Measurements from ENCODE around the gene TRIO.
A peak's percentile ranks its signal among the peaks of the same experiment; 100 is the strongest.

Gene TRIO

GRCh38 chr5:14280294-14280854, 137.2 kb downstream of the TRIO start (continued):
- TF ChIP-seq CSRNP3 (CRISPR knock-in tag; IDR thresholded peaks at IDR 0.05): no peak
- TF ChIP-seq POU6F1 (CRISPR knock-in tag; IDR thresholded peaks at IDR 0.05; ENCODE audit: borderline replicate concordance, low read depth): no peak
- TF ChIP-seq ISL1 (CRISPR knock-in tag; IDR thresholded peaks at IDR 0.05): no peak
- TF ChIP-seq ZNF8 (CRISPR knock-in tag; IDR thresholded peaks at IDR 0.05): no peak
- no peak for TF ChIP-seq ZFP3 (CRISPR knock-in tag; IDR thresholded peaks at IDR 0.05)

DNA sequence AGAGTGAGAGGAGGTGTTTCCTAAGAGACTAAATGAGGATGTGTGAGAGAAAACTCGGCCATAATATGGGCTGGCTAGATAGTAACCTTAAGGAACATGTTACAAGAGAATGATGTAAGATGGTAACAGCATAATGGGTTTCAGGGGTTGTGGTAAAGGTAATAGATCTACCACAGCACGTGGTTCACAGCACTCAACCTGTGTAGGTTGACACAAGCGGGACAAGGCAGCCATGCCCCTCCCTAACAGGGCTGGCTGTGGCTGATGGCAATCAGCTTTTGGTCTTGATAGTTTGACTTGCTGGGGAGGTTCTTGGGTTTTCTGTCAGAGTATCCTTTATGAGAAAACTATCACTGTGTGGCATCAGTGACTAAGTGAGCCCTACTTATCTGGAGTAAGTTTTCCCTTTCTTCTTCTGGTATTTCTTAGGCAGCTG, 138.6 kb downstream of the TRIO start:
- no peak for ATAC-seq
- TF ChIP-seq POU6F1 (CRISPR knock-in tag; IDR thresholded peaks at IDR 0.05; ENCODE audit: borderline replicate concordance, low read depth) (no peak), ZNF70 (CRISPR knock-in tag; IDR thresholded peaks at IDR 0.05) (peak; percentile 39; the same call in 1 of the 2 replicates)

- ATAC-seq: no peak
- TF ChIP-seq SNAI2 (CRISPR knock-in tag; IDR thresholded peaks at IDR 0.05): no peak
- no peak for TF ChIP-seq POU6F1 (CRISPR knock-in tag; IDR thresholded peaks at IDR 0.05; ENCODE audit: borderline replicate concordance, low read depth)
- no peak for TF ChIP-seq PPARA (CRISPR knock-in tag; IDR thresholded peaks at IDR 0.05; ENCODE audit: borderline replicate concordance)
- TF ChIP-seq ESRRG (CRISPR knock-in tag; IDR thresholded peaks at IDR 0.05): no peak
- TF ChIP-seq ZC3H10 (CRISPR knock-in tag; IDR thresholded peaks at IDR 0.05): no peak
- no peak for TF ChIP-seq ZNF565 (CRISPR knock-in tag; conservative IDR thresholded peaks at IDR 0.05; ENCODE audit: low read depth)
- TF ChIP-seq TCF4 (CRISPR knock-in tag; IDR thresholded peaks at IDR 0.05; ENCODE audit: borderline replicate concordance): no peak
- no peak for TF ChIP-seq GLIS3 (CRISPR knock-in tag; IDR thresholded peaks at IDR 0.05)
- TF ChIP-seq TOX (CRISPR knock-in tag; IDR thresholded peaks at IDR 0.05; ENCODE audit: borderline replicate concordance): no peak
- no peak for TF ChIP-seq ISL1 (CRISPR knock-in tag; IDR thresholded peaks at IDR 0.05)
- TF ChIP-seq ZFP3 (CRISPR knock-in tag; IDR thresholded peaks at IDR 0.05): no peak
- no peak for TF ChIP-seq ZNF8 (CRISPR knock-in tag; IDR thresholded peaks at IDR 0.05)
- no peak for TF ChIP-seq BACH2 (CRISPR knock-in tag; IDR thresholded peaks at IDR 0.05; ENCODE audit: borderline replicate concordance)
- TF ChIP-seq, protein P1, sequence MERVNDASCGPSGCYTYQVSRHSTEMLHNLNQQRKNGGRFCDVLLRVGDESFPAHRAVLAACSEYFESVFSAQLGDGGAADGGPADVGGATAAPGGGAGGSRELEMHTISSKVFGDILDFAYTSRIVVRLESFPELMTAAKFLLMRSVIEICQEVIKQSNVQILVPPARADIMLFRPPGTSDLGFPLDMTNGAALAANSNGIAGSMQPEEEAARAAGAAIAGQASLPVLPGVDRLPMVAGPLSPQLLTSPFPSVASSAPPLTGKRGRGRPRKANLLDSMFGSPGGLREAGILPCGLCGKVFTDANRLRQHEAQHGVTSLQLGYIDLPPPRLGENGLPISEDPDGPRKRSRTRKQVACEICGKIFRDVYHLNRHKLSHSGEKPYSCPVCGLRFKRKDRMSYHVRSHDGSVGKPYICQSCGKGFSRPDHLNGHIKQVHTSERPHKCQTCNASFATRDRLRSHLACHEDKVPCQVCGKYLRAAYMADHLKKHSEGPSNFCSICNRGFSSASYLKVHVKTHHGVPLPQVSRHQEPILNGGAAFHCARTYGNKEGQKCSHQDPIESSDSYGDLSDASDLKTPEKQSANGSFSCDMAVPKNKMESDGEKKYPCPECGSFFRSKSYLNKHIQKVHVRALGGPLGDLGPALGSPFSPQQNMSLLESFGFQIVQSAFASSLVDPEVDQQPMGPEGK (CRISPR knock-in tag; IDR thresholded peaks at IDR 0.05; ENCODE audit: borderline replicate concordance): no peak
- no peak for TF ChIP-seq ZFP30 (CRISPR knock-in tag; IDR thresholded peaks at IDR 0.05)
- no peak for TF ChIP-seq CSDC2 (CRISPR knock-in tag; IDR thresholded peaks at IDR 0.05)
- no peak for TF ChIP-seq ZNF70 (CRISPR knock-in tag; IDR thresholded peaks at IDR 0.05)
- TF ChIP-seq RARB (CRISPR knock-in tag; IDR thresholded peaks at IDR 0.05): no peak
- TF ChIP-seq CSRNP3 (CRISPR knock-in tag; IDR thresholded peaks at IDR 0.05): no peak
- TF ChIP-seq ARNTL (CRISPR knock-in tag; IDR thresholded peaks at IDR 0.05; ENCODE audit: borderline replicate concordance, low read depth): no peak
Measured at GRCh38 chr5:14283139-14283538, 140.0 kb downstream of the TRIO start.
